Measurements from ENCODE around the gene SYNPO. TPM values are rescaled to one million over a fixed set of nuclear protein-coding genes. Genes with fewer than 3 reads are reported as not detected.

Gene SYNPO
- total and polyA plus RNA-seq, 9 donors = 7.7 to 32.1 (median 27.6) TPM

DNA sequence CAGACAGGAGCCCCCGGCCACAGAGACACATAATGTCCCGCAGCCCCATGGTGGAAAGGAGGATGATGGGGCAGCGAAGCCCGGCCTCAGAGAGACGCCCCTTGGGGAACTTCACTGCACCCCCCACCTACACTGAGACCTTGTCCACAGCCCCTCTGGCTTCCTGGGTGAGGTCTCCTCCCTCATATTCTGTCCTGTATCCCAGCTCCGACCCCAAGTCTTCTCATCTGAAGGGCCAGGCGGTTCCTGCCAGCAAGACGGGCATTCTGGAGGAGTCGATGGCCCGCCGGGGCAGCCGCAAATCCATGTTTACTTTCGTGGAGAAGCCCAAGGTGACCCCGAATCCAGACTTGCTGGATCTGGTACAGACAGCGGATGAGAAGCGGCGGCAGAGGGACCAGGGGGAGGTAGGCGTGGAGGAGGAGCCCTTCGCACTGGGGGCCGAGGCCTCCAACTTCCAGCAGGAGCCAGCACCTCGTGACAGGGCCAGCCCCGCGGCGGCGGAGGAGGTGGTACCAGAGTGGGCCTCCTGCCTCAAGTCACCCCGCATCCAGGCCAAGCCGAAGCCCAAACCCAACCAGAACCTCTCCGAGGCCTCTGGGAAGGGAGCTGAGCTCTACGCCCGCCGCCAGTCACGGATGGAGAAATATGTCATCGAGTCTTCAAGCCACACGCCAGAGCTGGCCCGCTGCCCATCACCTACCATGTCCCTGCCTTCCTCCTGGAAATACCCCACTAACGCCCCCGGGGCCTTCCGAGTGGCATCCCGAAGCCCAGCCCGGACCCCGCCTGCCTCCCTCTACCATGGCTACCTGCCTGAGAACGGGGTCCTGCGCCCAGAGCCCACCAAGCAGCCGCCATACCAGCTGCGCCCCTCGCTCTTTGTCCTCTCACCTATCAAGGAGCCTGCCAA lies 8.9 kb downstream of the SYNPO start:
- peaks cover 28% of the 10 kb centered on the region for H3K36me3 ChIP-seq (ENCODE audit: control insufficient read depth, insufficient read depth, low read length)
- 91% methylated on average over 44 of the region's 46 CpGs for WGBS (ENCODE audit: insufficient coverage)
- H3K27ac ChIP-seq (ENCODE audit: low read length) = no peak overlapping the region
- H3K4me1 ChIP-seq (ENCODE audit: control insufficient read depth, insufficient read depth, low read length) = peaks cover 83% of the 10 kb centered on the region
- H3K4me3 ChIP-seq (ENCODE audit: low read length) = no peak overlapping the region
- no peak for DNase-seq
- no peaks in the 10 kb centered on the region for H3K27me3 ChIP-seq (ENCODE audit: control insufficient read depth, insufficient read depth, low read length)
- H3K9me3 ChIP-seq (replicated peaks; ENCODE audit: control insufficient read depth, low read depth, low read length) = no peaks in the 10 kb centered on the region

DNA sequence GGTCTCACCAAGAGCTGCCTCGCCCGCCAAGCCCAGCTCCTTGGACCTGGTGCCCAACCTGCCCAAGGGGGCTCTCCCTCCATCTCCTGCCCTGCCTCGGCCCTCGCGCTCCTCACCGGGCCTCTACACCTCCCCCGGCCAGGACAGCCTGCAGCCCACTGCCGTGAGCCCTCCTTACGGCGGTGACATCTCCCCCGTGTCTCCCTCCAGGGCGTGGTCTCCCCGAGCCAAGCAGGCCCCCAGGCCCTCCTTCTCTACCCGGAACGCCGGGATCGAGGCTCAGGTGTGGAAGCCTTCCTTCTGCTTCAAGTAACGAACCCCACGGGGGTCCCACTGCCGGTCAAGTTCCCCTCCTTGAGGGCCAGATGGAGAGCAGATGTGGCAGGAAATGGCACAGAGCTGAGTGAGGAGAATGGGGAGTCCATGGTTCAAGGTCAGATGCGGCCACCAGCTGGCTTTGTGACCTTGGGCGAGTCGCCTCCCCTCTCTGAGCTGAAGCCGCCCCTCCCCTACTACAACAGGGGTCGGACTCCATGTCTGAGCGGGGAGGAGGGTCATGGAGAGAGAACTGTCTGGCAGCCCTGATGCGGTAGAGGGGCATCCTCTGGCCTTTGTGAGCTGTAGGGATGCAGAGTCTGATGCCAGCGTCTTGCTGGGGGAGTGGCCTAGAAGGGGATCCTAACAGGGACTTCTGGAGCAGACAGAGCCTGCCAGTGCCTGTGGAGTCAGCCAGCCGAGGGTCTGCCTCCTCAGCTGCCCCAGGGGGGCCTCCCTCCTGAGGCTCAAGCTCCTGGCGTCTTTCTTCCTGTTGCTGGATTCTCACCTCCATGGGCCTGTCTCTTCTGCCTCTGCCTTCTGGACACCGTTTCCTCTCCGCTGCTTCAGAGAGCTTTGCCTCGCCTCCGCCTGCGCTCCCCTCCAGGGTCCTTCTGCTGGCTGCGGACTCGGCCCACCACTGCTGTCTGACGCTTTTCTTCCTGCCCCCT lies 9.9 kb downstream of the SYNPO start:
- H3K36me3 ChIP-seq (ENCODE audit: control insufficient read depth, insufficient read depth, low read length) = peaks cover 28% of the 10 kb centered on the region
- H3K27ac ChIP-seq (ENCODE audit: low read length) = no peak overlapping the region
- DNase-seq = peak; percentile 7
- no peaks in the 10 kb centered on the region for H3K9me3 ChIP-seq (replicated peaks; ENCODE audit: control insufficient read depth, low read depth, low read length)
- no peak overlapping the region for H3K4me3 ChIP-seq (ENCODE audit: low read length)
- H3K4me1 ChIP-seq (ENCODE audit: control insufficient read depth, insufficient read depth, low read length) = peaks cover 74% of the 10 kb centered on the region
- WGBS (ENCODE audit: insufficient coverage) = 67% methylated on average over 26 of the region's 38 CpGs
- no peaks in the 10 kb centered on the region for H3K27me3 ChIP-seq (ENCODE audit: control insufficient read depth, insufficient read depth, low read length)

DNA sequence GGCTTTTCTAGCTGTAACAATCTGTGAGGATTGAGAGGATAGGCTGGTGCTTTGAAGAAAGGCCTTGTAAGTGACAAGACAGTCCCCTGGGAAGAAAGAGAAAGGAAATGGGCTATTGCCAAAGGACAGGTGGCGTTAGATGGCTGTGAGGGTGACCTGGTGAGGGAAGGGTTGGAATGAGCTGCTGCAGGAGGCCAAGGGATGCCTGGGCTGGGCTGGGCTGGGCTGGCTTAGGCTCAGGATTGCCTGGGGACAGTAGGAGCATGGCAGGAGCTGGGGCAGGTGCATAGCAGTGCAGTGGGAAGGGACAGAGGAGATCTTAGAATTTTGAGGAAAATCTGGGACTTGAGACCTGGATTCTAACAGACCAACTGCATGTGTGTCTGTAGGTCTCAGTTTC lies 10.9 kb downstream of the SYNPO start:
- 56% methylated on average over 1 of the region's 1 CpG for WGBS (ENCODE audit: insufficient coverage)
- no peak overlapping the region for H3K4me3 ChIP-seq (ENCODE audit: low read length)
- H3K27me3 ChIP-seq (ENCODE audit: control insufficient read depth, insufficient read depth, low read length) = no peaks in the 10 kb centered on the region
- H3K36me3 ChIP-seq (ENCODE audit: control insufficient read depth, insufficient read depth, low read length) = peaks cover 28% of the 10 kb centered on the region
- no peaks in the 10 kb centered on the region for H3K9me3 ChIP-seq (replicated peaks; ENCODE audit: control insufficient read depth, low read depth, low read length)
- H3K27ac ChIP-seq (ENCODE audit: low read length) = no peak overlapping the region
- H3K4me1 ChIP-seq (ENCODE audit: control insufficient read depth, insufficient read depth, low read length) = peaks cover 76% of the 10 kb centered on the region
- peak; percentile 19 for DNase-seq

GRCh38 chr5:150651924-150652671 lies 11.6 kb downstream of the SYNPO start:
- Histone ChIP-seq H3K9me3 (replicated peaks; ENCODE audit: control insufficient read depth, low read depth, low read length) (no peaks in the 10 kb centered on the region), H3K4me3 (ENCODE audit: low read length) (no peak overlapping the region), H3K27me3 (ENCODE audit: control insufficient read depth, insufficient read depth, low read length) (no peaks in the 10 kb centered on the region), H3K36me3 (ENCODE audit: control insufficient read depth, insufficient read depth, low read length) (peaks cover 28% of the 10 kb centered on the region), H3K27ac (ENCODE audit: low read length) (no peak overlapping the region), H3K4me1 (ENCODE audit: control insufficient read depth, insufficient read depth, low read length) (peaks cover 78% of the 10 kb centered on the region)
- no peak for DNase-seq
- 80% methylated on average over 5 of the region's 13 CpGs for WGBS (ENCODE audit: insufficient coverage)

DNA sequence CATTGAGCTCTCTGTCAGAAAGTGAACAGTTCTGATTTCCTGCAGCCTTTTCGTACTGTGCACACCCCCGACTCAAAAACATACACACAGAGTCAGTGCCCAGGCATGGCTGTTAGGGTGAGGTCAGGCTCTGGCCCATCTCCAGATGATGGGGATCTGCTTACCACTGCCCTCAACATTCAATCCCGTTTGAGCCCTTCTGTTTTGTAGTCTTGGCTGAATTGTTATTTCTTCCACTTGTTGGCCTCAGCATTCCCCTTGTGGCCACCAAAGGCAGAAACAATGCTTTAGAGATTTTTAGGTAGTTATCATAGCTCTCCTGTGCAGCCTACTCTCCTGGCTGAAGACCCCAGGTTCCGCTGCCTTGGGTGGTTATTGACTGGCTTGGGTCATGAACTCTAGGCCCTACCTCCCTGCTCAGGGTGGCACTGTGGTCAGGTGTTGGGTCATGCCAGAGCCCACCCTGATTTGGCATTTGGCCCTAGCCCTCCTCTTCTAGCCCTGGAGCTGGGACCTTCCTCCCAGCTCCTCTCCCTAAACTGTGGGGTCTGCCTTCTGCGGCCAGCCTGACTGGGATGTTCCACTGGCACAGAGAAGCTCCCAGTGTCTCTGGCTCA lies 12.8 kb downstream of the SYNPO start:
- H3K4me3 ChIP-seq (ENCODE audit: low read length) = no peak overlapping the region
- peaks cover 28% of the 10 kb centered on the region for H3K36me3 ChIP-seq (ENCODE audit: control insufficient read depth, insufficient read depth, low read length)
- peak overlapping the region; percentile 16 for H3K27ac ChIP-seq (ENCODE audit: low read length)
- H3K27me3 ChIP-seq (ENCODE audit: control insufficient read depth, insufficient read depth, low read length) = no peaks in the 10 kb centered on the region
- WGBS (ENCODE audit: insufficient coverage) = 79% methylated on average over 4 of the region's 5 CpGs
- no peaks in the 10 kb centered on the region for H3K9me3 ChIP-seq (replicated peaks; ENCODE audit: control insufficient read depth, low read depth, low read length)
- DNase-seq = peak; percentile 58
- peaks cover 78% of the 10 kb centered on the region for H3K4me1 ChIP-seq (ENCODE audit: control insufficient read depth, insufficient read depth, low read length)

DNA sequence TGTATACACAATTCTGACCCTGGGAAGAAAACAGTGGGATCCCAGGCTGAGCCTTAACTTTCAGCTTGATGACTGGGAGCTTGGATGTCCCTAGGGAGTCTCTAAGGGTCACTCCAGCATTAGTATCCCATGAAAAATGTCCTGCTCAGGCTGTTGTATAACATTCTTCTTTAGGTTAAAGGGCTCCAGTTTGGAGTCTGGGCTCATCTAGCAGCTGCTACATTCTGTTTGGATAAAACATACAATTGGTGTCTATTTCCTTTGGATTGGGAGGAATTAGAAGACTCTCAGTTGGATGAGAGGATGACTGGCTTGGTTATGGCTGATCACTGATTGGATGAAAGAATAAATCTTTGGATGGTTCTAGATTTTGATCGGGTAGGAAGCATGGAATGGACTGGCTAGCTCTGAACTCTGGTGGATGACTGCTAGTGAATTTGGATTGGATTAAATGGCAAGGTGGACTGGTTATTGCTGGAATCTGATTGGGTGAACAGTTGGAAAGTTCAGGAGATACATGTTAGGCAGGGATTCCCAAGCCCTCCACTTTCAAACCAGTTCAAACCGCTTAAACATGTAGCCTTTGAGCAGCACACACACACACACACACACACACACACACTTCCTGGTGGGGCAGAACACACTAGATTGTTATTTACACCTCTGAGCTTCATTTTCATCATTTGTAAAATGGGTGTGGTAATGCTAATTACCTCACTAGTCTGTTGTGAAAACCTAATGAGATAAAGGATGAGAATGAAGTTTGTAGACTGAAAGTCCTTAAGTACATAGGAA lies 13.5 kb downstream of the SYNPO start:
- Histone ChIP-seq H3K9me3 (replicated peaks; ENCODE audit: control insufficient read depth, low read depth, low read length) (no peaks in the 10 kb centered on the region), H3K27me3 (ENCODE audit: control insufficient read depth, insufficient read depth, low read length) (no peaks in the 10 kb centered on the region), H3K27ac (ENCODE audit: low read length) (peak overlapping the region; percentile 16), H3K4me3 (ENCODE audit: low read length) (no peak overlapping the region), H3K36me3 (ENCODE audit: control insufficient read depth, insufficient read depth, low read length) (peaks cover 21% of the 10 kb centered on the region), H3K4me1 (ENCODE audit: control insufficient read depth, insufficient read depth, low read length) (peaks cover 78% of the 10 kb centered on the region)
- DNase-seq = no peak
- 50% methylated on average over 1 of the region's 2 CpGs for WGBS (ENCODE audit: insufficient coverage)

DNA sequence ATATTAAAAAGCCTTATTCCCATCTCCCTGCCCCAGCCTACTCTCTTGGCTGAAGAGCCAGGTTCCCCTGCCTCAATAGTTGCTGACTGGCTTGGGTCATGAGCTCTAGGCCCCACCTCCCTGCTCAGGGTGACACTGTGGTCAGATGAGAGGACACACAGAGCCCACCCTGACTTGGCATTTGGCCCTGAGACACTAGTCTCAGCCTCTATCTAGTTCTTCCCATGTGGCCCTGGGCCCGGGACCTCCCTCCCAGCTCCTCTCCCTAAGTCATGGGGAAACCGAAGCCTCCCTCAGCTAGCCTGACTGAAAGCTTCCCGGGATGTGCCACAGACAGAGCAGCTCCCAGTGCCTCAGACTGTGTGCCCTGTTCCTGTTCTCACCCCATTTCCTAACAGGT lies 14.8 kb downstream of the SYNPO start:
- no peak for DNase-seq
- Histone ChIP-seq H3K27me3 (ENCODE audit: control insufficient read depth, insufficient read depth, low read length) (no peaks in the 10 kb centered on the region), H3K36me3 (ENCODE audit: control insufficient read depth, insufficient read depth, low read length) (peaks cover 8% of the 10 kb centered on the region), H3K27ac (ENCODE audit: low read length) (no peak overlapping the region), H3K9me3 (replicated peaks; ENCODE audit: control insufficient read depth, low read depth, low read length) (no peaks in the 10 kb centered on the region), H3K4me1 (ENCODE audit: control insufficient read depth, insufficient read depth, low read length) (peaks cover 79% of the 10 kb centered on the region), H3K4me3 (ENCODE audit: low read length) (no peak overlapping the region)
- WGBS (ENCODE audit: insufficient coverage) = no CpG with 5 or more reads among the region's 3 CpGs

DNA sequence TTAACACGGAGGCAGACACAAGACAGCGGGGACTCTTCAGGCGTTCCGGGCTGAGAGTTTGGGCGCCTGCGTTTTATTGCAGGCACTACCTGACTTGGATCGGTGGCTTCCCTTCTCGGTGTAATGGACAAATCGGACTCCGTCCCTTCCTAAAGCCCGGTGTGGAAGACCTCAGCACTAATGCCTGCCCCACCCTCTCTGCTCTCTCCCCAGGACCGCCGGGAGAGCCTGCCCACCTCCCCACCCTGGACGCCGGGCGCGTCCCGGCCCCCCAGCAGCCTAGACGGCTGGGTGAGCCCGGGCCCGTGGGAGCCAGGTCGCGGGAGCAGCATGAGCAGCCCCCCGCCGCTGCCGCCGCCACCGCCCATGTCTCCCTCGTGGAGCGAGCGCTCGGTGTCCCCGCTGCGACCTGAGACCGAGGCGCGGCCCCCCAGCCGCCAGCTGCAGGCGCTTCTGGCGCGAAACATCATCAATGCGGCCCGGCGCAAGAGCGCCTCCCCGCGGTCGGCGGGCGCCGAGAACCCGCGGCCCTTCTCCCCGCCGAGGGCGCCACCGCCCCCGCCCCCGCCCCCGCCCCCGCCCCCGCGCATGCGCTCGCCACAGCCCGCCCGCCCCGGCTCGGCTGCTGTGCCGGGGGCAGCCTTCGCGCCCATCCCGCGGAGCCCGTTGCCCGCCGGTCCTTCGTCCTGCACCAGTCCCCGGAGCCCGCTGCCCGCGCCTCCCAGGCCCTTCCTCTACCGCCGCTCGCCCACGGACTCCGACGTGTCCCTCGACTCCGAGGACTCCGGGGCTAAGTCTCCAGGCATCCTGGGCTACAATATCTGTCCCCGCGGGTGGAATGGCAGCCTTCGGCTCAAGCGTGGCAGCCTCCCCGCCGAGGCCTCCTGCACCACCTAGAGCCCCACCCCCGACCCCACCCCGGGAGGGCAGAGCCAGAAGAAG lies 16.0 kb downstream of the SYNPO start:
- Histone ChIP-seq H3K4me1 (ENCODE audit: control insufficient read depth, insufficient read depth, low read length) (peaks cover 74% of the 10 kb centered on the region), H3K36me3 (ENCODE audit: control insufficient read depth, insufficient read depth, low read length) (peaks cover 2% of the 10 kb centered on the region), H3K27me3 (ENCODE audit: control insufficient read depth, insufficient read depth, low read length) (no peaks in the 10 kb centered on the region), H3K4me3 (ENCODE audit: low read length) (peak overlapping the region; percentile 52), H3K9me3 (replicated peaks; ENCODE audit: control insufficient read depth, low read depth, low read length) (no peaks in the 10 kb centered on the region), H3K27ac (ENCODE audit: low read length) (peak overlapping the region; percentile 86)
- peak; percentile 90 for DNase-seq
- 2% methylated on average over 68 of the region's 99 CpGs for WGBS (ENCODE audit: insufficient coverage)

Data from muscle of leg (tissue), 11 donors.